ENCODE data around the gene SLC29A1.

- TF ChIP-seq POLR2A (IDR thresholded peaks at IDR 0.05) (no peak), CTCF (IDR thresholded peaks at IDR 0.05 in 4 of 5, conservative IDR thresholded peaks at IDR 0.05 in 1 of 5) (no peak)
Measured at GRCh38 chr6:44254191-44255104, 31.1 kb downstream of the SLC29A1 start.
